Hematopoietic multipotent progenitor cell (in vitro differentiated cells): ENCODE data around the gene NKX2-3. TPM values are rescaled to one million over a fixed set of nuclear protein-coding genes. Genes with fewer than 3 reads are reported as not detected.
A peak's percentile ranks its signal among the peaks of the same experiment; 100 is the strongest.

Source experiments
- DNase-seq, 3 donors: peaks; one replicate each; pipeline ENCODE4 v3.0.0-alpha.2; 2011 to 2015; ENCODE audit warnings: low read depth in 2 of 3, low spot score in 2 of 3
- total RNA-seq: library from RNA; depleted of rRNA; stranded (reverse); fragments of >200 nt; gene quantifications from one replicate; pipeline ENCODE4 v1.2.3, GENCODE V29; 2012

The NKX2-3 gene
- total RNA-seq, 1 donor: 15.1 TPM

DNA sequence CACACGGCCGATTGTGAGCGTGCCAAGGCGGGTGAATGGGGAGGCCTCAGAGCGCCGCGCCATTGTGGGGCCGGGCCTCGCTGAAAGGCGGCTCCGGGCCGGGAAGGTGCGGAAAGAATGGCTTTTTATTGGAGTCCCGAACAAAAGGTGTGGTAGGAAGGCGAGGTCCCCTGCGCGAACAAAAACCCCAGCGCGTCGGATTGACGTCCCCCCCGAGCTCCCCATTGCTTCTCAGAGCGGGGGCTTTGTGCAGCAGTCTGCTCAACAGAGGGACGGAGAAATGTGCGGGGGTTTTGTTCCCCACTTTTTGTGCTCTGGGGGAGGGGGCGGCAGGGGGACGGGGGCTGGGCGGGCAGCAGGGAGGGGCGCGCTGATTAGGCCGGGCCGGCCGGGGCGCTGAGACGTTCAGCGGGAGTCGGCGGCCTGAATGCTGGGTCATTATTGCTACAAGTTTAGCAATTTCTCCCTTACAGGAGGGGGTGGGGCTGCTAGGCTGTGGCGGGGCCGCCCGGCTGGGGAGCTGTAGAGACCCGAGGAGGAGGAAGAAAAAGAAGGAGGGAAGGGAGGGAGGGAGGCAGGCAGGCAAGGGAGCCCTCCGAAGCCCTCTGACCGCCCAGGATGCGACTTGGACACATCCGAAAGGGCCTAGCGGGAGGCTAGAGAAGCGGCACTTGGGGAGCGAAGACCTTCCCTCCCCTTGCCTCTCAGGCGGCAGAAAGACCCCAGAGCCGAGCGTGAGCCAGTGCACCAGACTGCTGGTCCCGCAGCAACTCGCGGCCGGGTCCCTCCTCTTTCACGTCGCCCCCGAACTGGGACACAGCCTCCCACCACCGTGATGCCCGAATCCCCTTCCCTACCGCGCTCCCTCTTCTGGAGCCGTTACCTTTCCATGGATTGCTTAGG is 4.6 kb downstream of the NKX2-3 start:
- DNase-seq: peak in 2 of 3 donors; percentile 45 to 47

DNA sequence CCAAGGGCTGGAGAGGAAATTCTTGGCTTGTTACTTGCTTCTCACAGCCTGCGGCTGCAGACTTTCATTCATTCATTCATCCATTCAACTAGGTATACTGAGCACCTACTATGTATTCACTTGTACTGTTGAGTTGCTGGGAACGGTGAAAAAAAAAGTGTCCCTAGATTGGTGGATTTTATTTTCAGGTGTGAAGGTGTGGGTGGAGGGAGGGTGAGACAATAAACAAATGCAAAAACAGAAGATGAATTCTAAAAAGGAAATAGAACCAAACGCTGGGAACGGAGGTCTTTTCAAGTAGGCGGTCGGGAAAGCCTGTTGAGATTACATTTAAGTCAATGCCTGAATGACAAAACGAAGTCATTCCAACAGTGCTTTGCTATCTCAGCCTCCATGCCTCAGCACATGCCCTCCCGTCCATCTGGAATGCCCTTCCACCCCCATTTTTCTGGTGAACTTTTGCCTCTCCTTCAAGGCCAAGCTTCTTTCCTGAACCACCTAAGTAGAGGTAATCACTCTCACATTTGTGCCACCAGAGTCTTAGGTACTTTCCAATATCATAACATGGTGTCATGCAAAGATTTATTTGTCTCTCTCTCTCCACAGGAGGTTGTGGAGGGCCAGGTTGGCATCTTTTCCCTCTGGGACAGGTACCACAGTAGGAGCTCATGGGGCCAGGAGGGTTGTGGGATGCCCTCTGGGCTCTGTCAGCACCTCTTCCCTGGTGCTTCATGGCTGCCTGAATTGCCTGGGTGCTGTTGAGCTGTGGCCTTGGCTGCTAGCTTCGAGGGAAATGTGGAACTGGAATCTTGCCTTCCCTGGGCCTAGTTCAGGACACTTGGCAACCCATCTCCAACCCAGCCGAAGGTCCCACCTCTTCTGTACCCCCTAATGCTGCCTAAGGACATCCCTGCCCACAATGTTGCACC is 5.5 kb downstream of the NKX2-3 start:
- DNase-seq: no peak

DNA sequence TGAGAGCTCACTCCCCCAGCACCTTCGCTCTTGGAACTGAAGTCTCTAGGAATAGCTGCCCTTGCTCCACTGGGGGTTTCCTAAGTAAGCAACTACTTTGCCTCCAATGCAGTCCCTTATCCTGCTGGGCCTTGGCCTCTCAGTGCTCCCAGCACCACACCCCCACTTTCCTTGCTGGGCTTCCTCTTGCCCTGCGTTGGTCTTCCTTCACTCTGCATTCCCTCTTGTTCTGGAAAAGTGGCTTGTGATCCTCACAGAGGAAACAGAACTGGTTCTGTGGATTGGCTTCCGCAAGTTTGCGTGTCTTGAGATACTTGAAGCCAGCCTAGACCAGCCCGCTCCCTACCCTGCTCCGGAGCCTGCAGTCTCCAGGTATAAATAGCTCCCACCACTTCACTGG is 6.4 kb downstream of the NKX2-3 start:
- DNase-seq: no peak

DNA sequence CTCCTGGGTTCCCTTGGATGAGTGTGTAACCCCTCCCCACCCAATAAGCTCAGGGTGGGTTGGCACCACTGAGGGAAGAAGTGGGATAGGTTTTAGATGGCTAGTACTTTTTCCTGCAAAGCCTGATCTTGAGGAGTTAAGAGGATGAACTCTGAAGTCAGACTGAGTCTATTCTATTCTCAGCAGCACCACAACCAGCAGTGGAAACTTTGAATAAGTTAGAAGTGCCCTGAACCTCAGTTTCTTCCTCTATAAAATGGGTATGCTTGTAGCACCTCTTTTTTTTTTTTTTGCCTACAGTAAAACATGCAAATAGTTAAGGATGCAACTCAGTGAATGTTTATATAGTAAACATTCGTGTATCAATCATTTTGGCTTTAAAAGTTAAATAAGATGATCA is 7.1 kb downstream of the NKX2-3 start:
- DNase-seq: no peak

DNA sequence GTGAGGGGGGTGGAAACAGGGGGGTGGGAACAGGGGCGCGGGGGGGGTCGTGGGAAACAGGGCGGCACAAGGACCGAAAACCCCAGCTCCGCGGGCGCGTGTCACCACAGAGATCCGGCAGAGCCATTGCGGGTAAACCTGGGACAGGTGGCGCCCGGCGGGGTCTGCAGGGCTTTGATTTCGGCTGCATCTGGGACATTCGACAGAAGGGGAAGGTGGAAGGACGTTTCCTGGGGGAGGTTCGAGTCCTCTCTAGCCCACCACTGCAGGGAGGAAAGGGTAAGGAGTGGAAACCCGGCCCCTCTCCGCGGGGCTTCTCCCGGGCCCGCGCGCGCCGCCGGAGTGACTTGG is 7.5 kb downstream of the NKX2-3 start:
- peak in 2 of 3 donors; percentile 47 to 57 for DNase-seq

DNA sequence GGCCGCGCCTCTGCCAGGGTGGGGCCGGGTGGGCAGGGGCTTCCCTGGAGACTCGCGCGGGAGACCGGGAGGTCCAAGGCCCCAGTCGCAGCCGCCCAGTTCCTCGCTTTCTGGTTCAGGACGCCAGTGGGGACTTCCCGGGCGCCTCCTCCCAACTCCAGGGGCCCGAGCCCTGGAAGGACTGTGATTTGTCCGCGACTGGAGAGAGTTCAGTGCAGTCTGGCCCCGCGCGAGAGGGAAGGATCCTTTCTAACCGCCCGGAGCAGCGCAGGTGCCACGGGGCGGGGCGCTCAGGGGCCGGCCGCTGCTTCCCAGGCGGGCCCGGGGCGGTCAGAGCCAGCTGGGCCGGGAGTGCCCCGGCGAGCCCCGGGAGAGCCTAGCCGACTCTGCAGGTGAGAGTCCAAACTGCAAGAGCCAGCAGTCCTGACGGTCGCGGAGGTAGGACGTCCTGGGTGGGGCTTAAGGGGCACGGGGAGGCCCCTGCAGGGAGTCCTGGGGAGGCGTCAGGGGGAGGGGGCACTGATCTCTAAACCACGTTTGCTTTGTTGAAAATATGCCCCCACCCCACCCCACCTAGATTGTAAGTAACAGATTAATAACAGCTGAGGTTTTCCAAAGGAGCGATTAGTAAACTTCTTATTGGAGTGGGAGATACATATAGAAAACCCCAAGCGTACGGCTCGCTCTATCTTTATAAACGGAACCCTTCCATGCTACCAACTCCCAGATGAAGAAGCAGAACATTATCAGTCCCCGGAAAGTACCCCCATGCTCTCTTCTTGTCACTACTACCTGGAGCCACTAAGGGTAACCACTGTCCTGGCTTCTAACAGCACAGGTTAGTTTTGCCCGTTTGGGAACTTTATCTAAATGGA is 8.2 kb downstream of the NKX2-3 start:
- DNase-seq: peak in 2 of 3 donors; percentile 22 to 23

DNA sequence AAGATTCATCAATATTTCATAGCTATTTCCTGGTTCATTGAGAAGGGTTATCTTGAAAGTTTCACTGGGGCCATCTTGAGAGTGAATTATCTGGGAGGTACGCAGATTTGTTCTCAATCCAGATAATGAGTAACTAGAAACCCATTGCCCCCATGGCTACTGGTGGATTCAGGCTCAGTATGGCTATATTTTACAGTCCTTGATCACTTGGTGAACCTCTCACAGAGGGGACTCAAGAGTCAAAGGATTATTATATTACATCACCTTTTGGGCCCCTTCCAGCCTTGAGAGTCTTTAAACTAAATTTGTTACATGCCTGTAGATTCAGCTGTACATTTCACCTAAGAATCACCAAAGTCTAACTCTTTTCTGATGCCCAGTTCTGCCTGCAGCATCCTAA is 11.6 kb downstream of the NKX2-3 start:
- no peak for DNase-seq

DNA sequence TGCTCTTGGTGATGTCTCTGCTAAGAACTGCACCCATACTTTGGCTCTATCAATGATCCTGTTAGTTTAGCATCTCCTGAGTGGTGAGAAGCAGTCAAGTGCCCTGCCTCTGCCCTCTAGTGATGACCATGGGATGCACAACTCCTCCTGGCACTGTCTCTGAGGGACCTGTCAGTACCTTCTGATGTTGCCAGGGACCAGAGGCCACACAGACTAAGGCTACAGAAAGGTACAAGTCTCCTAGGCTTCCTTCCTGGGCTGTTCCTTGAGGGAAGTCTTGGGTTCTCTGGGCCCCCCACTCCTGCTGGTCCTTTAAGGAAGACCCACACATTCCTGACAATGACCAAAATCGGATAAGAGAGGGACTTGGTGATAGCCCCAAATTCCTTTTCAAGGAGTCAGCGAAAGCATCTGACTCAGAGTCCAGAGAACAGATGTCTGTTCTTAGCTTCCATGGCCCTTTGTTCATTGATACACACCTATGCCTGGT is 15.3 kb downstream of the NKX2-3 start:
- DNase-seq: peak in 2 of 3 donors; percentile 45 to 73

DNA sequence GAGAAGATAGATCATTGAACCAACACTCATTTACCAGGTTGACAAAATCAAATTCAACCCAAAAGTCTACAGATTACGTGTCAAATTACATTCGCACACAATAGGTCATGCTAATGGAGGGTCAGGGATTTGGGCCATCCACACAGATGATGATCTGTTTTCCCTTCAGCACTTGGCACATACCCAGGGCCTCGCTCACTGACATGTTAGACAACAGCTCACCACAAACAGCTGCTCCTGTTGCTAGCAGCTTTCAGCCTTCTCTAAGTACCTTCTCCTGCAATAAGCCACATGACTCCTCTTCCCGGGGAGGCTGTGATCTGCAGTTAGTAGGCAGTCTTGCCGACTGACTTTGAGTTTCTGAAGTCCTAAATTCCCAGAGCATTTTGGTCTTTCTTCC is 18.4 kb downstream of the NKX2-3 start:
- DNase-seq: peak in 2 of 3 donors; percentile 33 to 60

DNA sequence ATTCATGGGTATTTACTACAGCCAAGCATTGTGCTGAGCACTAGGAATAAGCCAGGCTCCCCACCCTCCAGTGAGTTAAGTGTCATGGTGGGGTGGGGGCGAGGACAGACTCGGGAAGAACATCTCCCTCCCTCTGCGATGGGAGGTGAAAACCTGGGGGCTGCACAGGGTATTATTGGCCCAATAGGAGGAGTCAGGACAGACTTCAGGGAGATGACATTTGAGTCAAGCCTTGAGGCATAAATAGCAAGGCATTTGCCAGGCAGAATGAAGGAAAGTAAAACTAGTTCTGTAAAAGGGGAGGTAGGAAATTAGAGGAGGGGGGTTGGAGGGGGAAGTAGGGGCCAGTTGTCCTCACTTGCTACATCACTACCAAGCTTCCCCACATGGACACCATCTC is 18.9 kb downstream of the NKX2-3 start:
- peak in 1 of 3 donors; percentile 19 for DNase-seq

DNA sequence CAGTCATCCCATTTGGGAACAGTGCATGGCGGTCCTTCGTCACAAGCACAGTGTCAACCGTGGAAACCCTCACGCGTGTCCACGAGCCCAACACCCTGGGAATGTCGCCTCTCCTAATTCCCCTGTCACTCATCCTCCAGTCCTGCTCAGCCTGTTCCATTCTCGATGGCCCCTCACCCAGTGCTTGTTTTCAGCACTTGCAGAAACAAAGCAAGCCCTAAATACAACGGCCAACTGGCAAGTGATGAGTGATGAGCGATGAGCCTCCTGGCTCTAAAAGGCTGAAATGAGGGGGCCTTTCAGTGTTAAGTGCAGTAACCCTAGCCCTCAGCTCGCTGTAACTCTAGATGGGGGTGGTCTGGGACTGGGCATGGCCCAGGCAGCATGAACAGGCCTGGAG is 22.6 kb downstream of the NKX2-3 start:
- no peak for DNase-seq

DNA sequence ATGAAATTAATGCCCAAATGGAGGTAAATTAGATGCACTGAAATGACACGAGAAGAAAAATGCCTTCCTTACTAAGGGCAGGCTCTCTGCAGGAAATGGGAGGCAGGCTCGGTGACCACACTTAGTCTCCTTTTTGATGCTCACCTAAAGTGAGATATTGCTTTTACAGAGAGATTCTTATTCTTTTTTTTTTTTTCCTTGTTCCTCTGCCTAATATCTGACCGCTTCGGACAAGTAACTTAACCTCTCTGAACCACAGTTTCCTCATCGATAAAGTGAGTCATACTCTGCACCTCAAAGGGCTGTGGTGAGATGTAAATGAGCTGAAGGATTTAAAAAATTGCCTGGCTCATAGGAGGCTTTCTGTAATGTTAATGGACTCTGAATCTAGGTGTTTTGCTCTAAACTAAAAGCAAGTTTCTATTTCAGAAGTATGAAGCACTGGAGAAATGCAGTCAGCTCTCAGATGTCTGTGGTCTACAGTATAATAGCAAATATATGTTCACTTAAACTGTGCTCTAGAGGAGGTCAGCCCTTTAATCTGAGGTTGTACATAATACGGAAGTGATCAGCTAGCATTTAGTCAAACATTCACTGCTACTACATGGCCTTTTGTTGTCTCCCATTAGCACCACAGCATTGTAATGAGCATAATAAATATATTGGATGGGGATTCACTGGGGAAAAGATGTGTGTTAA is 23.2 kb downstream of the NKX2-3 start:
- DNase-seq: no peak

DNA sequence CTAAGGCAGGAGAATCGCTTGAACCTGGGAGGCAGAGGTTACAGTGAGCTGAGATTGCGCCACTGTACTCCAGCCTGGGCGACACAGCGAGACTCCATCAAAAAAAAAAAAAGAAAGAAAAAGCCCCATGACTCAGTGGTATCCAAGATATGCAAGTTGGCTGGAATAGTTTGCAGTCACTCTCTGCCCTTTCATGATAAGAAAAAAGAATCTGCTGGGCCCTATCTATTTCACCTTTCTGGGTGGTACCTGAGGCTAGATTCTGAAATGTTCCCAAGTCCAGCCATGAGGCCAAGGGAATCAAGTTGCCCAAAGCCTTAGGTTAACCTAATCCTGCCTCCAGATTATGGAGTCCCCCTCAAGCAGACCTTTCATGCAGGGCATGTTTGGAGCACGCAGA is 24.3 kb downstream of the NKX2-3 start:
- DNase-seq: no peak

DNA sequence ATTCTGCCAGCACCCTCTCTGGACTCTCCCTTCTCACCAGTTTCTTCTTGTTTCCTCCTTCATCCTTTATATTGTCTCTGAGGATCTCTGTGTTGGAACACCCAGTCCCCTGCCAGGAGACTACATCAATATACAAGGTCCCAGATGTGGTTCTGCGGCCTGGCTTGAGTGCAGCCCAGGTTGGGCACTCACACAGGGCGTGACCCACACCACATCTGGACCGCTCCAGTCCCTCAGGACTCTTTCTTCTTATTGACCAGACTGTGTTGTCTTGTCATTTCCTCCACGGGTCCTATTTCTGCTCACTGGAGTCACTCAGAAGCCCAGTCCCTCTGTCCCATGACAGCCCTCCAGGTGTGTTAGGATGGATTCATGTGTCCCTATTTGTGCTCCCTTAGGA is 26.0 kb downstream of the NKX2-3 start:
- DNase-seq: no peak

DNA sequence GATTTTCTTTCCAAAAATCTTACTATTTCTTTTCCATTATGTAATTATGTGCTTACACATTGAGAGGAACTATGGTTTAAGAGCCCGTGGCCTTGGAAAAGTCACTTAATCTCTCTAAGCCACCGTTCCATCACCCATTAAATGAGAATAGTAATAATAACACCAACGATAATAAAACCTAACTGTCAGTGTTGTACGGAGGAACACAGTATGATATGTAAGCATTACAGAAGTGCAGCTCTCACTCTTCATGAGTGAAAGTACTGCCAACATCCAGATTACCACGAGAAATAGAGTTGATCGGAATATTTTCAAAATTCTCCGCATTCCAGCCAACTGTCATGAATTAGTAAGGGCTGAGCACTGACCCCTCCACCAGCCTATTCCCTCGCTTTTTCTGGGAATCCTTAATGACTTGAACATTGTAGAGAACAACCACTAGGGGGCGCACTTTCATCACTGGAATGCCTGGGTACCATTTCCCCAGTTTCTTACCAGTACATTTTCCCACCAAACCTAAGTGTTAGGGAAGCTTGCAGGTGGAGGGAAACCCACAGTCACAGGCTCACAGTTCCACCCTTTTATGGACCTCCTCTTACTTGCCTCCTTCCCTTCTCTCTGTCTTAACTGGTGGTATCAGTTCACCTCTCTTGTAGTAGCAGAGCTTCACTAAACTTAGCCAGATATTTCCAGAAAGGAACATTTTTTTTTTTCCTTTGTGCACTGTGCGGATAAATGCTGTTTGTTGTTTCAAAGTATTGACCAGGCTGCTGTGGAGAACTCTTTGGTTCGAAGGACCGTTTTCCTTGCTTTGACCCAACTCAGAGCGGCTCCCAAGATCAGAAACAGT is 27.8 kb downstream of the NKX2-3 start:
- peak; percentile 19 to 47 (median 33) for DNase-seq

DNA sequence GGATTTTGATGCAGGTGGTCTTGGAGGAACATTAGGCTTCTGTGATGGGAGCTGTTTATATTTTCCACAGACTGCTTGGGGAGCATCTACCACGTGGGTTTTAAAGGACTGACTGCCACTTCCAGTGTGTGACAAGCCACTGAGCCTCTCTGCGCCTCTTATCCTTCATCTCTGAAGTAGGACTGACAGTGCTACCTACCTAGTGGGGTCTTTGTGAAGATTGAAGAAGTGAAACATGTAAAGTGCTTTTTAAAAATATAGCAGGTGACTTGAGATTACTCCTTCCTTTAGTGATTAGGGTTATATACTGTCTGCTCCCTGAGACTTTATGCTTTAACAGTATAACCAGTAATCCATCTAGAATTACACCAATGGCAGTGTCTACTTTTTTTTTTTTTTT is 29.9 kb downstream of the NKX2-3 start:
- DNase-seq: no peak

DNA sequence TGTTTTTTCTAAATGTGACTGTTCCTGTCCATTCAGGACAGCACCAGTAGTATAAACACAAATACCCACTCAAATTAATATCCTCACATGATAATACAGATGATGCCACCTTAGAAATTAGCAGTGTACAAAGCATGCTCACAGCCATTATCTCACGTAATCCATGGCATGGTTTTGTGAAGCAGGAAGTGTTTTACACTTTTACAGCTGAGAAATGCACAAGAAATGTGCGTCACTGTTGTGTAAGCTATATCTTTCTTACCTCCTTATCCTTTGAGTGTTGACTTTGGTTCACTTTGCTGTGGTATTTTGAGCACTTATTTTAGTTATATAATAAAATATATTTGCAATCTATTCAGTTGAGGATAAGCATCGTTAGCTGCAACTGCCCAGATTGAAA is 31.6 kb downstream of the NKX2-3 start:
- DNase-seq: no peak

DNA sequence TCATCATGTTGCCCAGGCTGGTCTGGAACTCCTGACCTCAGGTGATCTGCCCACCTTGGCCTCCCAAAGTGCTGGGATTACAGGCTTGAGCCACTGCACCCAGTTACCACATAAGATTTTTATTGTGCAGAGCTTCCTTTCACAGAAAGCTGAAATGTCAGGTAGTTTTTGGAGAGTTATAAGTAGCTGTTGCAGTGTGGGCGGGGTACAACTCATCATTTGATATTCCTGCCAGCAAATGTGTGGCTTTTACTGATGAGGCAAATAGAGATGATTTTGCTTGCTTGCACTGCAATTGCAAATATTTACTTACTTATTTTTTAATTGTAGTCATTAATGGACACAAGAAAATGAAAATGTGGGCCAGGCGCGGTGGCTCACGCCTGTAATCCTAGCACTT is 32.4 kb downstream of the NKX2-3 start:
- no peak for DNase-seq
